IMR-90 (cell line): ENCODE measurements around the gene PSMG4. TPM values are rescaled to one million over a fixed set of nuclear protein-coding genes. Genes with fewer than 3 reads are reported as not detected.

Source experiments
- CTCF ChIP-seq: conservative IDR thresholded peaks from 2 replicates; pipeline ENCODE4 v1.5.1; 2012; ENCODE audit warnings: mild to moderate bottlenecking, low read depth, low read length, improper control_type of control experiment
- RCOR1 ChIP-seq: IDR thresholded peaks from 2 replicates; pipeline ENCODE4 v1.6.1; 2012; ENCODE audit warnings: mild to moderate bottlenecking, low read length, improper control_type of control experiment; ENCODE audit not compliant: insufficient replicate concordance
- polyA plus RNA-seq, 3 experiments: library from polyadenylated mRNA; depleted of rRNA; stranded (reverse); fragments of >200 nt; gene quantifications; 2 replicates each; pipeline ENCODE4 v1.2.3, GENCODE V29; 2012; ENCODE audit warnings: low replicate concordance in 1 of 3
- total RNA-seq: library from RNA; depleted of rRNA; stranded (reverse); fragments of >200 nt; gene quantifications from 2 replicates; pipeline ENCODE4 v1.2.3, GENCODE V29; 2012

PSMG4 gene
- total and polyA plus RNA-seq, 2 of the 4 experiments (the other 2 are of a cell fraction), result 5.6 to 13.4 TPM

GRCh38 chr6:3209114-3210023 is 49.4 kb upstream of the PSMG4 start (continued):
- TF ChIP-seq CTCF (peak; percentile 54), RCOR1 (no peak)
